Upper lobe of left lung (tissue), 6 donors: Measurements from ENCODE around the gene CALCR. TPM values are rescaled to one million over a fixed set of nuclear protein-coding genes. Genes with fewer than 3 reads are reported as not detected.
A peak's percentile ranks its signal among the peaks of the same experiment; 100 is the strongest.

Source experiments
- ATAC-seq, 2 donors: fragments of 200-7000 bp; cut with Tn5 transposase; one replicate each; pipeline ENCODE4 v1.9.1; 2022; ENCODE audit warnings: mild to moderate bottlenecking in 2 of 2, moderate library complexity in 2 of 2; ENCODE audit not compliant: low FRiP score in 2 of 2
- DNase-seq, 2 donors: peaks; one replicate each; pipeline ENCODE4 v3.0.0-alpha.2; 2019 to 2020
- H3K27ac ChIP-seq, 4 donors: fragments of 200-600 bp; sonication (generic); one replicate each; pipeline ENCODE4 v1.5.1; 2016 to 2019
- H3K27me3 ChIP-seq, 4 donors: fragments of 200-600 bp; sonication (generic); one replicate each; pipeline ENCODE4 v1.5.1; 2017 to 2019
- H3K36me3 ChIP-seq, 4 donors: fragments of 200-600 bp; sonication (generic); one replicate each; pipeline ENCODE4 v1.5.1; 2016 to 2019
- H3K4me1 ChIP-seq, 4 donors: fragments of 200-600 bp; sonication (generic); one replicate each; pipeline ENCODE4 v1.5.1; 2018 to 2019
- H3K4me3 ChIP-seq, 4 donors: fragments of 200-600 bp; sonication (generic); one replicate each; pipeline ENCODE4 v1.5.1; 2017 to 2019; ENCODE audit warnings: mild to moderate bottlenecking in 2 of 4, moderate library complexity in 1 of 4
- H3K9me3 ChIP-seq, 4 donors: fragments of 200-600 bp; sonication (generic); one replicate each; pipeline ENCODE4 v1.5.1; 2018 to 2019
- EP300 ChIP-seq, 4 donors: sonication (generic); formaldehyde crosslinking; IDR thresholded peaks; one replicate each; pipeline ENCODE4 v1.5.1; 2017; ENCODE audit warnings: antibody characterized with exemption in 4 of 4, control low read depth in 2 of 4
- POLR2A ChIP-seq, 4 donors: fragments of 450-650 bp; IDR thresholded peaks; one replicate each; pipeline ENCODE4 v1.5.1; 2016 to 2017; ENCODE audit warnings: antibody characterized with exemption in 4 of 4, mild to moderate bottlenecking in 2 of 4
- POLR2AphosphoS5 ChIP-seq, 2 donors: sonication (generic); formaldehyde crosslinking; IDR thresholded peaks; one replicate each; pipeline ENCODE4 v1.5.1; 2017; ENCODE audit warnings: antibody characterized with exemption in 2 of 2
- WGBS, 2 donors: methylation state at CpG; one replicate each; pipeline ENCODE4 v1.1.5; 2017 to 2018; 5-methylcytosine and 5-hydroxymethylcytosine counted together
- total RNA-seq, 6 donors: library from RNA; depleted of rRNA in 4 of 6; stranded (reverse); fragments of >200 nt in 4 of 6; gene quantifications; one replicate each; pipeline versions ENCODE4 v1.1.0 to v1.2.1, GENCODE V29; 2016 to 2021
- TF ChIP-seq, protein P1 (sequence below), 6 experiments: fragments of 450-650 bp in 4 of 6; fragments of 200-600 bp in 2 of 6; sonication (generic) in 2 of 6; IDR thresholded peaks; one replicate each; pipeline ENCODE4 v1.5.1; 2016 to 2019; ENCODE audit warnings: antibody characterized with exemption in 6 of 6
- donor health status: DM: no; HTN: no; CAD: no; lungs with moderate emphysema.
- donor health status: DM: no; HTN: yes; CAD: no; lungs with severe emphysema.

CALCR gene
- under 1 TPM in 2 of 6 donors, not detected in 4; 0.09 to 0.10 TPM for total RNA-seq

GRCh38 chr7:93574646-93575554 lies at the start of gene CALCR:
CALCR (minus strand) TSS chr7:93574724; CDS start chr7:93486981, 87,743 bp downstream.
- 2 to 3% methylated on average over 15 to 32 of the region's 46 CpGs for WGBS, 2 donors
- TF ChIP-seq EP300 (IDR thresholded peaks at IDR 0.05) (no peak), POLR2AphosphoS5 (IDR thresholded peaks at IDR 0.05) (no peak)
- TF ChIP-seq, protein P1, sequence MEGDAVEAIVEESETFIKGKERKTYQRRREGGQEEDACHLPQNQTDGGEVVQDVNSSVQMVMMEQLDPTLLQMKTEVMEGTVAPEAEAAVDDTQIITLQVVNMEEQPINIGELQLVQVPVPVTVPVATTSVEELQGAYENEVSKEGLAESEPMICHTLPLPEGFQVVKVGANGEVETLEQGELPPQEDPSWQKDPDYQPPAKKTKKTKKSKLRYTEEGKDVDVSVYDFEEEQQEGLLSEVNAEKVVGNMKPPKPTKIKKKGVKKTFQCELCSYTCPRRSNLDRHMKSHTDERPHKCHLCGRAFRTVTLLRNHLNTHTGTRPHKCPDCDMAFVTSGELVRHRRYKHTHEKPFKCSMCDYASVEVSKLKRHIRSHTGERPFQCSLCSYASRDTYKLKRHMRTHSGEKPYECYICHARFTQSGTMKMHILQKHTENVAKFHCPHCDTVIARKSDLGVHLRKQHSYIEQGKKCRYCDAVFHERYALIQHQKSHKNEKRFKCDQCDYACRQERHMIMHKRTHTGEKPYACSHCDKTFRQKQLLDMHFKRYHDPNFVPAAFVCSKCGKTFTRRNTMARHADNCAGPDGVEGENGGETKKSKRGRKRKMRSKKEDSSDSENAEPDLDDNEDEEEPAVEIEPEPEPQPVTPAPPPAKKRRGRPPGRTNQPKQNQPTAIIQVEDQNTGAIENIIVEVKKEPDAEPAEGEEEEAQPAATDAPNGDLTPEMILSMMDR (IDR thresholded peaks at IDR 0.05): no peak
- DNase-seq: peak in 1 of 2 donors; percentile 78
- no peaks in the 10 kb centered on the region for H3K36me3 ChIP-seq
- H3K27me3 ChIP-seq: peaks cover 0 to 22% (median 4%) of the 10 kb centered on the region in 4 donors
- no peak within 1 kb of the TSS for H3K27ac ChIP-seq
- H3K4me3 ChIP-seq: peak within 1 kb of the TSS; percentile 13 to 43 (median 32)
- peak; percentile 43 to 44 for ATAC-seq
- no peaks in the 10 kb centered on the region for H3K9me3 ChIP-seq
- H3K4me1 ChIP-seq: peaks cover 6 to 24% (median 12%) of the 10 kb centered on the region in 4 donors

GRCh38 chr7:93623816-93624215 lies 49.3 kb upstream of the CALCR start:
- no peak for DNase-seq
- Histone ChIP-seq H3K4me3 (no peak overlapping the region), H3K9me3 (no peaks in the 10 kb centered on the region), H3K36me3 (no peaks in the 10 kb centered on the region), H3K27me3 (no peaks in the 10 kb centered on the region), H3K4me1 (no peaks in the 10 kb centered on the region), H3K27ac (no peak overlapping the region)
- TF ChIP-seq EP300 (IDR thresholded peaks at IDR 0.05): no peak
- TF ChIP-seq, protein P1 (IDR thresholded peaks at IDR 0.05): no peak
- no peak for TF ChIP-seq POLR2A (IDR thresholded peaks at IDR 0.05)
- TF ChIP-seq POLR2AphosphoS5 (IDR thresholded peaks at IDR 0.05): no peak
- ATAC-seq: no peak
- 90 to 100% methylated on average over 1 of the region's 1 CpG for WGBS, 2 donors

GRCh38 chr7:93622036-93623033 lies 47.8 kb upstream of the CALCR start:
- Histone ChIP-seq H3K27ac (no peak overlapping the region), H3K36me3 (no peaks in the 10 kb centered on the region), H3K4me1 (no peaks in the 10 kb centered on the region), H3K9me3 (no peaks in the 10 kb centered on the region), H3K4me3 (no peak overlapping the region), H3K27me3 (no peaks in the 10 kb centered on the region)
- TF ChIP-seq POLR2AphosphoS5 (IDR thresholded peaks at IDR 0.05) (no peak), EP300 (IDR thresholded peaks at IDR 0.05) (no peak), POLR2A (IDR thresholded peaks at IDR 0.05) (no peak)
- TF ChIP-seq, protein P1 (IDR thresholded peaks at IDR 0.05): no peak
- ATAC-seq: peak in 1 of 2 donors; percentile 49
- 63 to 65% methylated on average over 13 of the region's 13 CpGs for WGBS, 2 donors
- no peak for DNase-seq

- ATAC-seq (no peak), DNase-seq (no peak)
- H3K4me3 ChIP-seq: no peak overlapping the region
- no peaks in the 10 kb centered on the region for H3K9me3 ChIP-seq
- no peaks in the 10 kb centered on the region for H3K36me3 ChIP-seq
- no peaks in the 10 kb centered on the region for H3K4me1 ChIP-seq
- H3K27me3 ChIP-seq: no peaks in the 10 kb centered on the region
- H3K27ac ChIP-seq: no peak overlapping the region
- TF ChIP-seq POLR2AphosphoS5 (IDR thresholded peaks at IDR 0.05) (no peak), EP300 (IDR thresholded peaks at IDR 0.05) (no peak), POLR2A (IDR thresholded peaks at IDR 0.05) (no peak)
- TF ChIP-seq, protein P1 (IDR thresholded peaks at IDR 0.05): no peak
Measured at GRCh38 chr7:93620864-93621263, 46.3 kb upstream of the CALCR start.
